Thymus (tissue), 11 donors: Measurements from ENCODE around the gene LEMD2. TPM values are rescaled to one million over a fixed set of nuclear protein-coding genes. Genes with fewer than 3 reads are reported as not detected.
A peak's percentile ranks its signal among the peaks of the same experiment; 100 is the strongest.

ENCODE experiments used
- DNase-seq, 9 donors: peaks; one replicate each; pipeline ENCODE4 v3.0.0-alpha.2; 2013; ENCODE audit warnings: low spot score in 9 of 9, low read depth in 6 of 9, missing footprints in 1 of 9
- H3K27ac ChIP-seq, 2 donors: one replicate each; pipeline ENCODE4 v1.5.1; 2013; ENCODE audit warnings: control low read depth in 1 of 2, low read depth in 1 of 2, low read length in 1 of 2, mild to moderate bottlenecking in 1 of 2, moderate library complexity in 1 of 2
- H3K27me3 ChIP-seq, 2 donors: one replicate each; pipeline ENCODE4 v1.5.1; 2013; ENCODE audit warnings: low read length in 1 of 2; ENCODE audit not compliant: control insufficient read depth in 2 of 2, insufficient read depth in 1 of 2
- H3K36me3 ChIP-seq, 2 donors: one replicate each; pipeline ENCODE4 v1.5.1; 2013; ENCODE audit warnings: low read length in 1 of 2, mild to moderate bottlenecking in 1 of 2, moderate library complexity in 1 of 2; ENCODE audit not compliant: control insufficient read depth in 2 of 2, insufficient read depth in 2 of 2
- H3K4me1 ChIP-seq, 2 donors: one replicate each; pipeline ENCODE4 v1.5.1; 2013; ENCODE audit warnings: low read length in 2 of 2; ENCODE audit not compliant: control insufficient read depth in 2 of 2, insufficient read depth in 2 of 2
- H3K4me3 ChIP-seq, 2 donors: one replicate each; pipeline ENCODE4 v1.5.1; 2013; ENCODE audit warnings: low read length in 2 of 2, control low read depth in 1 of 2, mild to moderate bottlenecking in 1 of 2
- H3K9me3 ChIP-seq, 2 donors: one replicate each; pipeline ENCODE4 v1.5.1; 2013; ENCODE audit warnings: low read length in 1 of 2, mild to moderate bottlenecking in 1 of 2; ENCODE audit not compliant: control insufficient read depth in 2 of 2, insufficient read depth in 1 of 2
- whole genome bisulfite sequencing: extraction: QIAGEN DNeasy Blood & Tissue Kit; methylation state at CpG from one replicate; pipeline ENCODE4 v1.1.7; 2013; 5-methylcytosine and 5-hydroxymethylcytosine counted together
- polyA plus RNA-seq: library from polyadenylated mRNA; stranded (reverse); fragments of 200-250 nt; gene quantifications from one replicate; pipeline ENCODE4 v1.2.3, GENCODE V29; 2013
- total RNA-seq: library from RNA; stranded (reverse); fragments of 120-200 nt; gene quantifications from one replicate; pipeline ENCODE4 v1.2.4, GENCODE V29; 2013
- donor health status: healthy.

The LEMD2 gene
- total and polyA plus RNA-seq, 2 donors, result 39.6 to 67.5 TPM

DNA sequence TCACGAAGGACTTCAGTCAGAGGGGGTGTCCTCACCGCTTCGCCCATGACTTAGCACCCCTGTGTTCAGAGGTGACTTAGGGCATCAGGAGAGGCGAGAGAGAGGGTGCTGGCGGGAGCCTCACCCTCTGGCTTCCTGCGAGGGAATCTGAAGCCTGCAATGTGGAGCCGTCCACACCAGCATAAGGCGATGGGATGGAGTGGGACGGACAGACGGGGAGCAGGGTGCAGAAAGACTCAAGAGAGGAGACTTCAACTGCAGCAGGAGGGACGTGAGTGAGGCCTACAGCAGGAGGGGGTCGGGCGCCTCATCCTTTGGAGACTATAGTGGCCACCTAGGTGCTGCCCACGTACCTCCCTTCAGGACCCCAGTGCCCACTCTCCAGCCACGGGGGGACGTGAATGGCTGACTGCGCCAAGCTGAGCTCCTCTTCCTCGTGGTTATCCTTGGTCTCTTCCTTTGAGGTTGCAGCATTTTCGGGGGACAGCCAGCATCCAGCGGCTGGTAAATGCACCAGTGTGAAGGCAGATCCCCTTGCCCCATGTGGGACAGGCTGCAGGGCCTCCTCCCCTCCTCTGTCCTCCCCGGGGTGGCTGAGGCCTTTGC lies 41.8 kb upstream of the LEMD2 start:
- Histone ChIP-seq H3K27ac (no peak overlapping the region), H3K9me3 (no peaks in the 10 kb centered on the region), H3K4me3 (no peak overlapping the region), H3K27me3 (peaks cover 0 to 36% of the 10 kb centered on the region in 2 donors), H3K4me1 (no peaks in the 10 kb centered on the region), H3K36me3 (no peaks in the 10 kb centered on the region)
- WGBS, result 93% methylated on average over 21 of the region's 21 CpGs
- DNase-seq, result no peak

DNA sequence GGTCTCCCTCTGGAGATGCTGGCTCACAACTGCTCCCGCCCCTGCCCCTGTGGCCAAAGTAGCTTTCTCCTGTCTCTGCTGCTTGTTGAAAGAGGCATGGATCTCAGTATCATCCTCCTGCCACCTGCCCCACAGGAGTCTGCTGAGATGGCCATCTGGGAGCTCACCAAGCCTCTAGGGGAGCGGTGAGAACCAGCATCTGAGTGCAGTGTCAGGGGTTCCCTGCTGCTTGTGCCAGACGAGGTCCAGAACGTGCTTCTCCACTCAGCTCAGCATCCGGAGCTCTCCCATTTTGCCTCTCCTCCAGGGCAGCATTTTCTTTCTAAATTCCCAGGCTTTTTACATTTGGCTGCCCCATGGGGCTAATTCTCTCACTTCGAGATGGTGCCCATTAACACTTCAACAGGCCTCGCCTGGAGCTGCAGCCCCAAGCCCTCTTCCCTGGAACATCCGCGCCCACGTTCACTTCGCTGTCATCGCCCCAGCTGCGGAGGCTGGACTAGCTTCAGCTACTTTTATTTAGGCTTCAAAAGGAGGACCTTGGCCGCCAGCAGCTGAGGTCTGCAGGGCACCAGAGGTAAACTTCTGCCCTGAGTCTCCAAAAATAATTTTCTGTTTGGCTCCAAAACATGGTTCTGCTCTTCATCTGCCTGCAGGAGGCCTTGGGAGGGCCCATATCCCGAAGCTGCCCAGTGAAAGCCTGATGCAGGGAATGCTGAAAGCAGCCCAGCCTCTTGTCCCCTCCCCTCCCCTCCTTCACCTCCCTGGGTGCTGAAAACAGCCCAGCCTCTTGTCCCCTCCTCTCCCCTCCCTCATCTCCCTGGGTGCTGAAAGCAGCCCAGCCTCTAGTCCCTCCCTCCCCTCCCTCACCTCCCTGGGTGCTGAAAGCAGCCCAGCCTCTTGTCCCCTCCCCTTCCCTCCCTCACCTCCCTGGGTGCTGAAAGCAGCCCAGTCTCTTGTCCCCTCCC lies 40.1 kb upstream of the LEMD2 start:
- H3K4me3 ChIP-seq, result no peak overlapping the region
- H3K27me3 ChIP-seq, result peaks cover 0 to 36% of the 10 kb centered on the region in 2 donors
- H3K9me3 ChIP-seq, result no peaks in the 10 kb centered on the region
- H3K36me3 ChIP-seq, result no peaks in the 10 kb centered on the region
- DNase-seq, result peak in 2 of 9 donors; percentile 12 to 19
- no peak overlapping the region for H3K27ac ChIP-seq
- H3K4me1 ChIP-seq, result no peaks in the 10 kb centered on the region
- WGBS, result 78% methylated on average over 15 of the region's 15 CpGs

DNA sequence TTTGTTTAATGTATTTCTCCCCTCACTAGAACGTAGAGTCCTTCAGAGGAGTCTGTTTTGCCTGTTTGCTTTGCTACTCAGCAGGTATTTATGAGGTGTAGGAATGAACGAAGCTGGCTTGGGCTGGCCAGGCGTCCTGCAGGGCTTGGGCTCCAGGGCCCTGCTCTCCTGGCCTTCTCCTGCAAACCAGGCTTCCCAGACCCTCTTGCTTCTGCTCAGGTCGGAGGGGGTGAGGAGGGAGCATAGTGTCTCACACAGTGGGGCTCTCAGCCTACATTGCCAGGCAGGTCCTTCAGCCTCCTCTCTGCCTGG lies 39.5 kb upstream of the LEMD2 start:
- Histone ChIP-seq H3K4me1 (no peaks in the 10 kb centered on the region), H3K27me3 (peaks cover 0 to 40% of the 10 kb centered on the region in 2 donors), H3K9me3 (no peaks in the 10 kb centered on the region), H3K4me3 (no peak overlapping the region), H3K36me3 (no peaks in the 10 kb centered on the region), H3K27ac (no peak overlapping the region)
- DNase-seq, result no peak
- WGBS, result 85% methylated on average over 4 of the region's 4 CpGs

DNA sequence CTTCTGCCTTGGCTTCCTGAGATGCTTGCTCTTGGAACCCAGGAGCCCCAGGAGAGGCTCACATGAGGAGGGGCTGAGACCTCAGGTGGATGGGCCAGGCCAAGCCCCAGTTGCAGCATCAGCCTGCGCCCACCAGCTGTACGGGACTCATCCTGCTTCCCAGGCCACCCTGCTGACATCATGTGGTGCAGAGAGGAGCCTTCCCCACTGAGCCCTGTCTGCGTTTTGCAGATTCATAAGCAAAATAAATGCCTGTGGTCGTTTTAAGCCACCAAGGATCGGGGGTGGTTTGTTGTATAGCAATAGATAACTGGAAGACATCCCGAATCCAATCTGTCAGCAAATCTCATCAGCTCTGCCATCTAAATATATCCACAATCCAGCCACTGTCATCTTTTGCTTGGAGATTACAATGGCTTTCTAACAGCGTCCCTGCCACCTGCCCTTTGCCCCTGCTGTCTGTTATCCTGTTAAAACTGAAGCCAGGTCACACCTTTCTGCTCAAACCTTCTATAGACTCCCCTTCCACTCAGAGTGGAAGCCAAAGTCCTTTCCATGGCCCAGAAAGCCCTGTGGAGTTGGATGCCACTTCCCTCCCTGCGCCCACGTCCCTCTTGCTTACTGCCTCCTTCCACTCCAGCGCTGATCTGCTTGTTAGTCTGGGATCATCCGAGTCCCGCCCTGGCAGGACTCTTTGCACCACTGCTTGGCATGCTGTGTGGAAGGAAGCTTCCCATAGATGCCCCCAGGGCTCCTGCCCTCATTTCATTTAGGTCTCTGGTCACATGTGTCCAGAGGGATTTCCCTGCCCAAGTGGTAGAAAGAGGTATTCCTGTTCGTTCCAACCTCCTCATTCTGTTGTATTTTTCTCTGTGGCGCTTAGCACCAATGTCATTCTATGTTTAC lies 38.9 kb upstream of the LEMD2 start:
- no peak overlapping the region for H3K4me3 ChIP-seq
- H3K9me3 ChIP-seq, result no peaks in the 10 kb centered on the region

GRCh38 chr6:33826537-33826936 lies 37.6 kb upstream of the LEMD2 start:
- no peak for DNase-seq
- Histone ChIP-seq H3K27me3 (peaks cover 0 to 47% of the 10 kb centered on the region in 2 donors), H3K4me1 (no peaks in the 10 kb centered on the region), H3K9me3 (no peaks in the 10 kb centered on the region), H3K4me3 (no peak overlapping the region), H3K27ac (no peak overlapping the region), H3K36me3 (no peaks in the 10 kb centered on the region)
- 35% methylated on average over 2 of the region's 2 CpGs for WGBS

More for the DNA sequence above, 38.9 kb upstream of the LEMD2 start:
- Histone ChIP-seq H3K27ac (no peak overlapping the region), H3K4me1 (no peaks in the 10 kb centered on the region), H3K27me3 (peaks cover 0 to 42% of the 10 kb centered on the region in 2 donors), H3K36me3 (no peaks in the 10 kb centered on the region)
- DNase-seq, result no peak
- 93% methylated on average over 14 of the region's 14 CpGs for WGBS

DNA sequence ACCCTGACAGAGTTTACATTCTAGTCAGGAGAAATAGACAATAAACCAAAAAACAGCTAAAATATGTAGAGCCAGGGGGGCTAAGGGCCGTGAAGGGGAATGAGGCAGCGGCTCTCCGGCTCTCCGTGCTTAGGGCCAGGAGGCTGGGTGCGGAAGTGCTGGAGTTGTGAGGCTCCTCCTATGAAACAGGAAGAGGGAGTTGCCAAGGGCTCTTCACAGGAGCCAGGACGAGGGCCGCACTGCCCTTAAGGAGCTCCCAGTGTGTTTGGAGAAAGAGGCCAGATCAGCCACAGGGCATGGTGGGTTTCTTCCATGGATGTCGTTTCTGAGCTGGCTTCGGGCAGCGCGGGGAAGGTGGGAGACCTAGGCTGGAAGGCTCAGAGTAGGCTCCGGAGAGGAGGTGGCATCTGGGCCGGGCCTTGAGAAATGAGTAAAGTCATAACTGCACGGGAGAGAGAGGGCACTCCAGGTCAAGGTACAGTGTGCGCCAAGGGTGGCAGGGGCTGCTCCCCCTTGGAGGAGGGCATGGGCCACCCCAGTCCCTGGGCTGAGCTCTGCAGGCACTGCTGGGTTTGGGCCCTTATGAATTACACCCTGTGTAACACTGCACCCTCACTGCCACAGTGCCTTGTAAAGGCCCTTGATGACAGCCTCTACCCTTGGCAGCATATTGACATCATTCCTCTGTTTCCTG lies 35.7 kb upstream of the LEMD2 start:
- Histone ChIP-seq H3K27ac (no peak overlapping the region), H3K4me1 (no peaks in the 10 kb centered on the region), H3K27me3 (peaks cover 0 to 37% of the 10 kb centered on the region in 2 donors), H3K36me3 (no peaks in the 10 kb centered on the region), H3K4me3 (no peak overlapping the region), H3K9me3 (no peaks in the 10 kb centered on the region)
- 97% methylated on average over 15 of the region's 15 CpGs for WGBS
- DNase-seq, result no peak

DNA sequence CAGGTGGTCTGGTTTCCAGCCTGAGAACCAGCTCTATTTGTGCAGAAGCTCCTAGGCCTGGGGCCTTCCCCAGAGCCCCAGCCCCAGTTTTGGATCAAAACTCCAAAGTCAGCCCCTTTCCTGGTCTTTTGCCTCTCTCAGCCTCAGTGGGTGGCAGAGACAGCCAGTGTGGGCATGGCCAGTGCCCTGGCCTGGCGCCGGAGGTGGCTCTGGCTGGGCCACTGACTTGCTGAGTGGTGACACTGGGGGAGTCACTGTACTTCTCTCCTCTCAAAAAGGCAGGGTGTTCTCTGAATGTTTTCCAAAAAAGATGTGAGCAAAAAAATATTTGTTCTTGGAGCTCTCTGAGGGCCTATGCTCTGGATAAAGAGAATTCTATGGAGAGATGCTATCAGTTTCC lies 34.9 kb upstream of the LEMD2 start:
- H3K4me1 ChIP-seq, result no peaks in the 10 kb centered on the region
- H3K4me3 ChIP-seq, result no peak overlapping the region
- peaks cover 0 to 31% of the 10 kb centered on the region in 2 donors for H3K27me3 ChIP-seq
- no peaks in the 10 kb centered on the region for H3K36me3 ChIP-seq
- no peak overlapping the region for H3K27ac ChIP-seq
- WGBS, result 99% methylated on average over 2 of the region's 2 CpGs
- DNase-seq, result no peak
- H3K9me3 ChIP-seq, result no peaks in the 10 kb centered on the region

DNA sequence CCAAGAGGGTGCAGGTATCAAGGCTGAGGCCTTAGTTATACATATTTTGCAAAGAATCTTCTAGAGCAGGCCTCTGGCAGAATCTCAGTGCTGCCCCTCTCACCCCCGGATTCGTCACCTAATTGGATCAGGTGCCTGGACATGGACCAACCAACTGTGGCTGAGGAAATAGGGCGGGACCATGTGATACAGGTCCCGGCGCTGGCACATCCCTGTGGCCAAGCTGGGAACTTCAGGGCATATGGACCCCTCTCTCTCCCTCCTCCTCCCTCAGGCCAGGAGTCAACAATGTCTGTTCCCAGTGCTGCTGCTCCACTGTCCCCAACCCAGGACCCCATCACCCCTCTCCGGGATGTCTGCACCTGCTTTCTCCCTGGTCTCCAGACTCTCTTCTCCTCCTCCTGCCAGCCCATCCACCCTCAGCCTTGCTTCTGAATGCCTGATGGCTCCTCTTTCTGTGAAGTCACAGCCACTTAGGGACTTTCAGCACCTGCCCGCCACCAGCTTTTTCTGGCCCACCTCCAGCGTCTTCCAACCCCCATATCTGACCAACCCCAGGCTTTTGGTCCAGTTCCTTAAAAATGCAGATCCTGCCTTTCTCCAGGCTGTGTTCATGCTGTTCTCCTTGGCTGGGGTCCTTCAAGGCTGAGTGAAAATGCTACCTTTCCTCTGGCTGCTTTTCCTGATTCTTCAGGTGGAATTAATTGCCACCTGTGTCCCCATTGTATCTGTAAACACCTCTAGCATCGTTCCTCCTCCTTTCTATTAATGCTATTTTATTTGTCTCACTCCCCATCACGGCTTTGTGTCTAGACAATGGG lies 33.9 kb upstream of the LEMD2 start:
- no peak overlapping the region for H3K27ac ChIP-seq
- WGBS, result 84% methylated on average over 10 of the region's 10 CpGs
- H3K9me3 ChIP-seq, result no peaks in the 10 kb centered on the region
- peaks cover 0 to 21% of the 10 kb centered on the region in 2 donors for H3K27me3 ChIP-seq
- H3K4me1 ChIP-seq, result no peaks in the 10 kb centered on the region
- DNase-seq, result no peak
- no peak overlapping the region for H3K4me3 ChIP-seq
- no peaks in the 10 kb centered on the region for H3K36me3 ChIP-seq
